ENCODE results near the gene HEPH.

- TF ChIP-seq CTCF (IDR thresholded peaks at IDR 0.05) (no peak), POLR2AphosphoS5 (IDR thresholded peaks at IDR 0.05) (no peak), POLR2A (IDR thresholded peaks at IDR 0.05) (no peak), EP300 (IDR thresholded peaks at IDR 0.05) (no peak)
These were observed 68.2 kb downstream of the HEPH start for GRCh38 chrX:66232296-66232695.
